SK-N-SH (cell line): ENCODE results near the gene BTBD7. TPM values are rescaled to one million over a fixed set of nuclear protein-coding genes. Genes with fewer than 3 reads are reported as not detected.
"Not testable (repeated sequence)": the region's sequence is repeated elsewhere in the genome, so short reads cannot be mapped to it uniquely, and the experiment has no call there.

Experiments used
- CTCF ChIA-PET: fragments of 300-600, 350-600 bp; formaldehyde crosslinking; extraction: SDS; loops from one replicate; lab custom pipeline; 2021; lab: Yijun Ruan, JAX
- POLR2A ChIA-PET: fragments of 350-600 bp; sonication (Branson Sonifier 250); formaldehyde crosslinking; extraction: SDS; loops from one replicate; lab custom pipeline; 2020; ENCODE audit warnings: antibody characterized with exemption, inconsistent platforms; lab: Yijun Ruan, JAX
- DNase-seq: peaks from one replicate; pipeline ENCODE4 v3.0.0; 2012
- H2AFZ ChIP-seq: fragments of 200-600 bp; sonication (generic); 2 replicates; pipeline ENCODE4 v1.8.1; 2016; ENCODE audit warnings: antibody characterized with exemption, mild to moderate bottlenecking, low read depth
- H3F3A ChIP-seq: fragments of 200-600 bp; sonication (generic); replicated peaks from 2 replicates; pipeline ENCODE3; 2016; ENCODE audit warnings: antibody characterized with exemption, mild to moderate bottlenecking; ENCODE audit not compliant: insufficient read depth
- H3K27ac ChIP-seq, 2 experiments: fragments of 200-500 bp in 1 of 2; fragments of 200-600 bp in 1 of 2; sonication (Bioruptor generic) in 1 of 2; sonication (generic), shearing (Covaris generic) in 1 of 2; 2 replicates each; pipeline versions ENCODE4 v1.5.1 to v1.6.1; 2014 to 2016; ENCODE audit warnings: low read depth in 2 of 2, inconsistent platforms in 1 of 2, low read length in 1 of 2, mild to moderate bottlenecking in 1 of 2, mixed read lengths in 1 of 2
- H3K27me3 ChIP-seq: fragments of 200-600 bp; sonication (generic), shearing (Covaris generic); 2 replicates; pipeline ENCODE4 v1.6.1; 2016; ENCODE audit warnings: mixed run types; ENCODE audit not compliant: insufficient read depth
- H3K36me3 ChIP-seq, 2 experiments: fragments of 200-500 bp in 1 of 2; fragments of 200-600 bp in 1 of 2; sonication (Bioruptor generic) in 1 of 2; sonication (generic) in 1 of 2; replicated peaks in 1 of 2; 2 replicates each; pipeline versions ENCODE3 to v1.5.1; 2014 to 2016; ENCODE audit warnings: low read length in 1 of 2, mild to moderate bottlenecking in 1 of 2; ENCODE audit not compliant: insufficient read depth in 2 of 2, control insufficient read depth in 1 of 2
- H3K4me1 ChIP-seq, 2 experiments: fragments of 200-500 bp in 1 of 2; fragments of 200-600 bp in 1 of 2; sonication (Bioruptor generic) in 1 of 2; sonication (generic), shearing (Covaris generic) in 1 of 2; 2 replicates each; pipeline versions ENCODE4 v1.5.1 to v1.6.1; 2014 to 2016; ENCODE audit warnings: low read depth in 1 of 2, low read length in 1 of 2, mixed run types in 1 of 2; ENCODE audit not compliant: insufficient read depth in 2 of 2, control insufficient read depth in 1 of 2
- H3K4me2 ChIP-seq: fragments of 200-600 bp; sonication (generic), shearing (Covaris generic); 2 replicates; pipeline ENCODE4 v1.6.1; 2017; ENCODE audit warnings: mixed run types
- H3K4me3 ChIP-seq, 2 experiments: fragments of 200-500 bp in 1 of 2; fragments of 200-600 bp in 1 of 2; sonication (Bioruptor generic) in 1 of 2; sonication (generic), shearing (Covaris generic) in 1 of 2; 2 replicates each; pipeline versions ENCODE4 v1.5.1 to v1.8.1; 2014 to 2016; ENCODE audit warnings: low read depth in 2 of 2, inconsistent platforms in 1 of 2, low read length in 1 of 2, mild to moderate bottlenecking in 1 of 2, mixed read lengths in 1 of 2, moderate library complexity in 1 of 2
- H3K79me2 ChIP-seq: fragments of 200-600 bp; sonication (generic); 2 replicates; pipeline ENCODE4 v1.8.1; 2017; ENCODE audit warnings: mild to moderate bottlenecking; ENCODE audit not compliant: insufficient read depth
- H3K9ac ChIP-seq: fragments of 200-600 bp; sonication (generic); 2 replicates; pipeline ENCODE4 v1.6.1; 2017; ENCODE audit warnings: mixed run types
- H3K9me2 ChIP-seq: fragments of 200-600 bp; sonication (generic); 2 replicates; pipeline ENCODE4 v1.6.1; 2017; ENCODE audit warnings: mixed run types
- H3K9me3 ChIP-seq: fragments of 200-600 bp; sonication (generic); 2 replicates; pipeline ENCODE4 v1.6.1; 2017; ENCODE audit warnings: mixed run types, mild to moderate bottlenecking, moderate library complexity
- H4K20me1 ChIP-seq: fragments of 200-600 bp; sonication (generic); 2 replicates; pipeline ENCODE4 v1.6.1; 2017; ENCODE audit warnings: mild to moderate bottlenecking, mixed run types; ENCODE audit not compliant: insufficient read depth
- EZH2phosphoT487 ChIP-seq: fragments of 200-600 bp; sonication (generic); IDR thresholded peaks from 2 replicates; pipeline ENCODE4 v1.6.1; 2017; ENCODE audit warnings: low read depth, mixed run types, mild to moderate bottlenecking, antibody characterized with exemption, moderate library complexity, borderline replicate concordance
- FOSL2 ChIP-seq: IDR thresholded peaks from 2 replicates; pipeline ENCODE4 v1.4.0; 2012; ENCODE audit warnings: low read depth, mild to moderate bottlenecking, moderate library complexity, borderline replicate concordance
- GABPA ChIP-seq: IDR thresholded peaks from 2 replicates; pipeline ENCODE4 v1.4.0; 2012; ENCODE audit warnings: low read depth, mild to moderate bottlenecking
- NFIC ChIP-seq: IDR thresholded peaks from 2 replicates; pipeline ENCODE4 v1.4.0; 2012; ENCODE audit warnings: borderline replicate concordance
- RAD21 ChIP-seq: IDR thresholded peaks from 2 replicates; pipeline ENCODE4 v1.6.1; 2012; ENCODE audit warnings: mild to moderate bottlenecking, low read length
- WGBS: methylation state at CpG from one replicate; pipeline ENCODE4 v1.1.6; 2017; ENCODE audit warnings: low lambda C conversion rate; 5-methylcytosine and 5-hydroxymethylcytosine counted together
- polyA plus RNA-seq, 3 experiments: library from polyadenylated mRNA; depleted of rRNA; stranded (reverse); fragments of >200 nt; gene quantifications; 2 replicates each; pipeline ENCODE4 v1.2.3, GENCODE V29; 2012
- TF ChIP-seq, protein P1 (sequence below): IDR thresholded peaks from 2 replicates; pipeline ENCODE4 v1.4.0; 2012; ENCODE audit warnings: low read depth, borderline replicate concordance
- TF ChIP-seq, protein P2 (sequence below): IDR thresholded peaks from 2 replicates; pipeline ENCODE4 v1.4.0; 2012; ENCODE audit warnings: low read depth, borderline replicate concordance
- TF ChIP-seq, protein P3 (sequence below): IDR thresholded peaks from 2 replicates; pipeline ENCODE4 v1.6.1; 2012; ENCODE audit warnings: mild to moderate bottlenecking, low read depth, low read length, moderate library complexity
- TF ChIP-seq, protein P4 (sequence below): fragments of 150-350 bp; IDR thresholded peaks from 2 replicates; pipeline ENCODE4 v1.6.1; 2016; ENCODE audit warnings: mild to moderate bottlenecking, low read depth, low read length

The BTBD7 gene
- polyA plus RNA-seq, 1 of the 3 experiments (the other 2 are of a cell fraction) = 8.6 TPM

DNA sequence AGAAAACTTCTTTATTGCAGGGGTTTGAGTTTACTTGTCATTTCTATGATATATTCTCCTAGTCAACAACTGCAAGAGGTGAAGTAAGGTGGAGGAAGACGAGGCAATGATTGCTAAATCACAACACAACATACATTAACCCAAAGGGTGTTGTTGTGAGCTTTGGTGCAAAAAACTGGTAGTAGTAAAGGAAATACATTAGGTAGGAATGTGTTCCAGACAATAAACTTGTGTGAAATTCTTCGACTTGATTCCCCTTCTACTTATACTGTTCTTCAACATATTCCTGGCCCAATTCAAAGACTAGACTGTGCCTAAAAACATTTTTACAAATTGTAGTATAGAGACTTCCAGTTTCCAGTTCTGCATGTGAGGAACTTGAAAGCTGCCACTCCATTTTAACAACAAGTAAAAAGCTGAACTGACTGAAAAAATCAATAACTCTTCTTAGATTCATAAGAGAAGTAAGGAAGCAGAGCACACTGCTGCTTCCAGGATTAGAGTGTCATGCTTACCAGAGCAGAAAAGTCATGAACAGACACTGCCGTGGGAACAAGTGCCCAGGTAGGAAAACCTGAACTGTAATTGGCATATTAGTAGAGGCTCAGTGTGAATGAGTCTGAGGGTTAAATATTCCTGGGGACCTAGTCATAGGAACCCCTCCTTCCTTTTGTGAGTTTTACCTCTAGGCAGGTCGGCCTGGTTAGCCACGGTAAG is 36.3 kb upstream of the BTBD7 start:
- POLR2A ChIA-PET = no interaction called here
- no peak overlapping the region for H3K27ac ChIP-seq
- H3K4me3 ChIP-seq = no peak overlapping the region

DNA sequence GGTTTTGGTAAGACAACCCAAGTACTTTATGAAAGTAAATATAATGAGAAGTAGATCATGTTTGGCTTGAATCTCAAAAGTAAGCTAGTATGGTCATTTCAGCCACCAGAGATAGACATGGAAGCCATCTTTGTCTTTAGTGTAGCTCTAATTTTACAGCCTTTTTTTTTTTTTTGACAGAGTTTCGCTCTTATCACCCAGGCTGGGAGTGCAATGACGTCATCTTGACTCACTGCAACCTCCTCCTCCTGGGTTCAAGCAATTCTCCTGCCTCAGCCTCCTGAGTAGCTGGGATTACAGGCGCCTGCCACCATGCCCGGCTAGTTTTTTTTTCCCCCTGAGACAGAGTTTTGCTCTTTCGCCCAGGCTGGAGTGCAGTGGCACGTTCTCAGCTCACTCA is 22.0 kb upstream of the BTBD7 start:
- H3K4me3 ChIP-seq, H3K36me3 ChIP-seq, H3K27me3 ChIP-seq, H3K9me3 ChIP-seq, H3K4me2 ChIP-seq, H3K4me1 ChIP-seq, CTCF ChIA-PET, H4K20me1 ChIP-seq, H3K9ac ChIP-seq, H3K79me2 ChIP-seq, H2AFZ ChIP-seq, H3K9me2 ChIP-seq, POLR2A ChIA-PET, H3K27ac ChIP-seq, H3F3A ChIP-seq, DNase-seq: not testable (repeated sequence)
- WGBS = 52% methylated on average over 6 of the region's 6 CpGs

More for the DNA sequence above, 36.3 kb upstream of the BTBD7 start:
- Histone ChIP-seq H3K9ac (no peak overlapping the region), H3K9me2 (no peaks in the 10 kb centered on the region), H2AFZ (no peak overlapping the region), H4K20me1 (no peaks in the 10 kb centered on the region), H3K36me3 (no peaks in the 10 kb centered on the region), H3K9me3 (no peaks in the 10 kb centered on the region), H3K4me2 (no peak overlapping the region), H3K79me2 (no peaks in the 10 kb centered on the region), H3K4me1 (no peaks in the 10 kb centered on the region), H3K27me3 (no peaks in the 10 kb centered on the region), H3F3A (no peaks in the 10 kb centered on the region)
- CTCF ChIA-PET = interaction anchor here (1.2 kb wide), 1 partner anchor 250 kb away, joined by 3 read pairs; no protein-coding TSS in a partner anchor
- 25% methylated on average over 5 of the region's 5 CpGs for WGBS
- TF ChIP-seq, protein P1, sequence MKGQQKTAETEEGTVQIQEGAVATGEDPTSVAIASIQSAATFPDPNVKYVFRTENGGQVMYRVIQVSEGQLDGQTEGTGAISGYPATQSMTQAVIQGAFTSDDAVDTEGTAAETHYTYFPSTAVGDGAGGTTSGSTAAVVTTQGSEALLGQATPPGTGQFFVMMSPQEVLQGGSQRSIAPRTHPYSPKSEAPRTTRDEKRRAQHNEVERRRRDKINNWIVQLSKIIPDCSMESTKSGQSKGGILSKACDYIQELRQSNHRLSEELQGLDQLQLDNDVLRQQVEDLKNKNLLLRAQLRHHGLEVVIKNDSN = no peak
- no peak for TF ChIP-seq GABPA
- no peak for TF ChIP-seq FOSL2
- TF ChIP-seq RAD21 = no peak
- TF ChIP-seq, protein P2, sequence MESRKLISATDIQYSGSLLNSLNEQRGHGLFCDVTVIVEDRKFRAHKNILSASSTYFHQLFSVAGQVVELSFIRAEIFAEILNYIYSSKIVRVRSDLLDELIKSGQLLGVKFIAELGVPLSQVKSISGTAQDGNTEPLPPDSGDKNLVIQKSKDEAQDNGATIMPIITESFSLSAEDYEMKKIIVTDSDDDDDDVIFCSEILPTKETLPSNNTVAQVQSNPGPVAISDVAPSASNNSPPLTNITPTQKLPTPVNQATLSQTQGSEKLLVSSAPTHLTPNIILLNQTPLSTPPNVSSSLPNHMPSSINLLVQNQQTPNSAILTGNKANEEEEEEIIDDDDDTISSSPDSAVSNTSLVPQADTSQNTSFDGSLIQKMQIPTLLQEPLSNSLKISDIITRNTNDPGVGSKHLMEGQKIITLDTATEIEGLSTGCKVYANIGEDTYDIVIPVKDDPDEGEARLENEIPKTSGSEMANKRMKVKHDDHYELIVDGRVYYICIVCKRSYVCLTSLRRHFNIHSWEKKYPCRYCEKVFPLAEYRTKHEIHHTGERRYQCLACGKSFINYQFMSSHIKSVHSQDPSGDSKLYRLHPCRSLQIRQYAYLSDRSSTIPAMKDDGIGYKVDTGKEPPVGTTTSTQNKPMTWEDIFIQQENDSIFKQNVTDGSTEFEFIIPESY = no peak
- TF ChIP-seq NFIC = no peak
- TF ChIP-seq, protein P3, sequence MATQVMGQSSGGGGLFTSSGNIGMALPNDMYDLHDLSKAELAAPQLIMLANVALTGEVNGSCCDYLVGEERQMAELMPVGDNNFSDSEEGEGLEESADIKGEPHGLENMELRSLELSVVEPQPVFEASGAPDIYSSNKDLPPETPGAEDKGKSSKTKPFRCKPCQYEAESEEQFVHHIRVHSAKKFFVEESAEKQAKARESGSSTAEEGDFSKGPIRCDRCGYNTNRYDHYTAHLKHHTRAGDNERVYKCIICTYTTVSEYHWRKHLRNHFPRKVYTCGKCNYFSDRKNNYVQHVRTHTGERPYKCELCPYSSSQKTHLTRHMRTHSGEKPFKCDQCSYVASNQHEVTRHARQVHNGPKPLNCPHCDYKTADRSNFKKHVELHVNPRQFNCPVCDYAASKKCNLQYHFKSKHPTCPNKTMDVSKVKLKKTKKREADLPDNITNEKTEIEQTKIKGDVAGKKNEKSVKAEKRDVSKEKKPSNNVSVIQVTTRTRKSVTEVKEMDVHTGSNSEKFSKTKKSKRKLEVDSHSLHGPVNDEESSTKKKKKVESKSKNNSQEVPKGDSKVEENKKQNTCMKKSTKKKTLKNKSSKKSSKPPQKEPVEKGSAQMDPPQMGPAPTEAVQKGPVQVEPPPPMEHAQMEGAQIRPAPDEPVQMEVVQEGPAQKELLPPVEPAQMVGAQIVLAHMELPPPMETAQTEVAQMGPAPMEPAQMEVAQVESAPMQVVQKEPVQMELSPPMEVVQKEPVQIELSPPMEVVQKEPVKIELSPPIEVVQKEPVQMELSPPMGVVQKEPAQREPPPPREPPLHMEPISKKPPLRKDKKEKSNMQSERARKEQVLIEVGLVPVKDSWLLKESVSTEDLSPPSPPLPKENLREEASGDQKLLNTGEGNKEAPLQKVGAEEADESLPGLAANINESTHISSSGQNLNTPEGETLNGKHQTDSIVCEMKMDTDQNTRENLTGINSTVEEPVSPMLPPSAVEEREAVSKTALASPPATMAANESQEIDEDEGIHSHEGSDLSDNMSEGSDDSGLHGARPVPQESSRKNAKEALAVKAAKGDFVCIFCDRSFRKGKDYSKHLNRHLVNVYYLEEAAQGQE = no peak
- no peak for TF ChIP-seq EZH2phosphoT487
- TF ChIP-seq, protein P4, sequence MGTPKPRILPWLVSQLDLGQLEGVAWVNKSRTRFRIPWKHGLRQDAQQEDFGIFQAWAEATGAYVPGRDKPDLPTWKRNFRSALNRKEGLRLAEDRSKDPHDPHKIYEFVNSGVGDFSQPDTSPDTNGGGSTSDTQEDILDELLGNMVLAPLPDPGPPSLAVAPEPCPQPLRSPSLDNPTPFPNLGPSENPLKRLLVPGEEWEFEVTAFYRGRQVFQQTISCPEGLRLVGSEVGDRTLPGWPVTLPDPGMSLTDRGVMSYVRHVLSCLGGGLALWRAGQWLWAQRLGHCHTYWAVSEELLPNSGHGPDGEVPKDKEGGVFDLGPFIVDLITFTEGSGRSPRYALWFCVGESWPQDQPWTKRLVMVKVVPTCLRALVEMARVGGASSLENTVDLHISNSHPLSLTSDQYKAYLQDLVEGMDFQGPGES = no peak
- DNase-seq = no peak
